ENCODE results near the gene TIMP4. TPM values are rescaled to one million over a fixed set of nuclear protein-coding genes. Genes with fewer than 3 reads are reported as not detected.
A peak's percentile ranks its signal among the peaks of the same experiment; 100 is the strongest.

The TIMP4 gene
- total RNA-seq, 1 donor from 2014 or later, result 78.9 TPM

- no peaks in the 10 kb centered on the region for H3K27me3 ChIP-seq
- H3K9me3 ChIP-seq, result no peaks in the 10 kb centered on the region
- DNase-seq (ENCODE audit: low spot score in 2 of 2), result no peak
- intact Hi-C loops (cut with DNase I), result loop anchor here (5.0 kb wide), 1 partner anchor 49 kb away; no protein-coding TSS in a partner anchor
- H3K4me3 ChIP-seq, result no peak overlapping the region
- H3K36me3 ChIP-seq, result no peaks in the 10 kb centered on the region
- TF ChIP-seq CTCF (IDR thresholded peaks at IDR 0.05), result no peak
- peak overlapping the region; percentile 84 to 90 for H3K27ac ChIP-seq
- H3K4me1 ChIP-seq, result peaks cover 11 to 28% of the 10 kb centered on the region in 2 donors
These were observed 30.1 kb upstream of the TIMP4 start for GRCh38 chr3:12188681-12189287.

- no peak for TF ChIP-seq CTCF (IDR thresholded peaks at IDR 0.05)
- no peak overlapping the region for H3K4me3 ChIP-seq
- H3K36me3 ChIP-seq, result no peaks in the 10 kb centered on the region
- peak overlapping the region; percentile 84 to 90 for H3K27ac ChIP-seq
- H3K9me3 ChIP-seq, result no peaks in the 10 kb centered on the region
- intact Hi-C loops (cut with DNase I), result loop anchor here (5.0 kb wide), 1 partner anchor 49 kb away; no protein-coding TSS in a partner anchor
- DNase-seq (ENCODE audit: low spot score in 2 of 2), result no peak
- H3K4me1 ChIP-seq, result peaks cover 11 to 27% of the 10 kb centered on the region in 2 donors
- no peaks in the 10 kb centered on the region for H3K27me3 ChIP-seq
These were observed 29.6 kb upstream of the TIMP4 start for GRCh38 chr3:12188328-12188648.

- Histone ChIP-seq H3K4me1 (peaks cover 6 to 23% of the 10 kb centered on the region in 2 donors), H3K36me3 (no peaks in the 10 kb centered on the region), H3K9me3 (no peaks in the 10 kb centered on the region), H3K27me3 (no peaks in the 10 kb centered on the region), H3K27ac (peak overlapping the region; percentile 84 to 90), H3K4me3 (peak overlapping the region in 1 of 2 donors; percentile 4)
- TF ChIP-seq CTCF (IDR thresholded peaks at IDR 0.05), result no peak
- DNase-seq (ENCODE audit: low spot score in 2 of 2), result no peak
- intact Hi-C loops (cut with DNase I), result loop anchor here (5.0 kb wide), 1 partner anchor 50 kb away; no protein-coding TSS in a partner anchor
These were observed 29.0 kb upstream of the TIMP4 start for GRCh38 chr3:12187448-12188327.

GRCh38 chr3:12186515-12187286 lies 28.0 kb upstream of the TIMP4 start:
- intact Hi-C loops (cut with DNase I), result loop anchor here (5.0 kb wide), 1 partner anchor 51 kb away; no protein-coding TSS in a partner anchor
- Histone ChIP-seq H3K4me1 (peaks cover 6 to 21% of the 10 kb centered on the region in 2 donors), H3K4me3 (no peak overlapping the region), H3K9me3 (no peaks in the 10 kb centered on the region), H3K27ac (peak overlapping the region; percentile 84 to 90), H3K36me3 (no peaks in the 10 kb centered on the region), H3K27me3 (no peaks in the 10 kb centered on the region)
- DNase-seq (ENCODE audit: low spot score in 2 of 2), result no peak
- no peak for TF ChIP-seq CTCF (IDR thresholded peaks at IDR 0.05)

- no peak overlapping the region for H3K27ac ChIP-seq
- TF ChIP-seq CTCF (IDR thresholded peaks at IDR 0.05), result no peak
- DNase-seq (ENCODE audit: low spot score in 2 of 2), result no peak
- H3K27me3 ChIP-seq, result no peaks in the 10 kb centered on the region
- no peak overlapping the region for H3K4me3 ChIP-seq
- no peaks in the 10 kb centered on the region for H3K9me3 ChIP-seq
- H3K4me1 ChIP-seq, result peaks cover 6 to 21% of the 10 kb centered on the region in 2 donors
- intact Hi-C loops (cut with DNase I), result loop anchor here (5.0 kb wide), 1 partner anchor 51 kb away; no protein-coding TSS in a partner anchor
- no peaks in the 10 kb centered on the region for H3K36me3 ChIP-seq
These were observed 27.3 kb upstream of the TIMP4 start for GRCh38 chr3:12186046-12186445.
